NCI-H774 (cell line): ENCODE data around the gene PSMD2.

ENCODE experiments used
- DNase-seq: peaks from one replicate; lab custom pipeline; 2025; lab: John Stamatoyannopoulos, UW

PSMD2 gene

GRCh38 chr3:184282941-184283340 lies 16.1 kb upstream of the PSMD2 start:
- DNase-seq = no peak

- DNase-seq = no peak
Measured at GRCh38 chr3:184283681-184284080, 15.4 kb upstream of the PSMD2 start.

- DNase-seq = peak; percentile 92
Measured at GRCh38 chr3:184284696-184285095, 14.3 kb upstream of the PSMD2 start.

GRCh38 chr3:184289426-184289938 lies 9.6 kb upstream of the PSMD2 start:
- peak; percentile 82 for DNase-seq

GRCh38 chr3:184290331-184290730 lies 8.7 kb upstream of the PSMD2 start:
- no peak for DNase-seq

- DNase-seq = no peak
Measured at GRCh38 chr3:184291044-184291737, 7.8 kb upstream of the PSMD2 start.

GRCh38 chr3:184291738-184292445 lies 7.1 kb upstream of the PSMD2 start:
- DNase-seq = no peak

- DNase-seq = peak; percentile 69
Measured at GRCh38 chr3:184295771-184296170, 3.3 kb upstream of the PSMD2 start.

- DNase-seq = no peak
Measured at GRCh38 chr3:184296616-184297015, 2.4 kb upstream of the PSMD2 start.

GRCh38 chr3:184299488-184300377 lies 692 bp downstream of the PSMD2 start:
- no peak for DNase-seq

- DNase-seq = no peak
Measured at GRCh38 chr3:184300378-184300720, 1.3 kb downstream of the PSMD2 start.

GRCh38 chr3:184305577-184305976 lies 6.5 kb downstream of the PSMD2 start:
- DNase-seq = no peak

- DNase-seq = no peak
Measured at GRCh38 chr3:184306341-184306972, 7.4 kb downstream of the PSMD2 start.

- no peak for DNase-seq
Measured at GRCh38 chr3:184307915-184308314, 8.9 kb downstream of the PSMD2 start.

GRCh38 chr3:184308744-184309143 lies 9.7 kb downstream of the PSMD2 start:
- no peak for DNase-seq

- DNase-seq = no peak
Measured at GRCh38 chr3:184311633-184312032, 12.6 kb downstream of the PSMD2 start.

GRCh38 chr3:184314363-184314699 lies 15.3 kb downstream of the PSMD2 start, which contains the start of gene EIF4G1:
Gene EIF4G1 (plus strand): TSS chr3:184314606. CDS start chr3:184315797, 1,191 bp downstream.
- peak; percentile 99 for DNase-seq

GRCh38 chr3:184314700-184315542 lies 15.9 kb downstream of the PSMD2 start:
- peak; percentile 72 for DNase-seq

GRCh38 chr3:184315543-184315867 lies 16.5 kb downstream of the PSMD2 start:
- DNase-seq = no peak

GRCh38 chr3:184315871-184316661 lies 17.0 kb downstream of the PSMD2 start:
- DNase-seq = no peak
